T-cell (primary cell): ENCODE results near the gene PINLYP. TPM values are rescaled to one million over a fixed set of nuclear protein-coding genes. Genes with fewer than 3 reads are reported as not detected.

Source experiments
- ATAC-seq, 4 experiments: fragments of 200-7000 bp in 3 of 4; fragments of 150-1000 bp in 1 of 4; cut with Tn5 transposase; replicated peaks in 1 of 4; 1 replicate in 3 of 4; 2 replicates in 1 of 4; pipeline ENCODE4 v1.10.0; 2021; ENCODE audit warnings: moderate library complexity in 3 of 4, mild to moderate bottlenecking in 2 of 4, moderate number of reproducible peaks in 1 of 4
- CTCF ChIA-PET, 2 donors: fragments of 300-600 bp; sonication (Branson Sonifier 250); formaldehyde crosslinking; loops; one replicate each; lab custom pipeline; 2022; ENCODE audit warnings: antibody characterized with exemption in 2 of 2; lab: Charles Lee
- POLR2A ChIA-PET, 2 donors: fragments of 300-600 bp; sonication (Branson Sonifier 250); formaldehyde crosslinking; loops; one replicate each; lab custom pipeline; 2022; ENCODE audit warnings: antibody characterized with exemption in 2 of 2; lab: Charles Lee
- DNase-seq, 35 experiments: peaks; one replicate each; pipeline versions ENCODE4 v3.0.0 to v3.0.0-alpha.2; 2013 to 2023
- H3K27ac ChIP-seq: one replicate; pipeline ENCODE4 v1.5.1; 2013; ENCODE audit warnings: low read length
- H3K27me3 ChIP-seq, 2 experiments: replicated peaks in 1 of 2; 1 replicate in 1 of 2; 2 replicates in 1 of 2; pipeline versions ENCODE4 v1.6.1 to v1.7.0; 2013; ENCODE audit warnings: low read length in 1 of 2, mixed read lengths in 1 of 2; ENCODE audit not compliant: control insufficient read depth in 2 of 2, insufficient read depth in 2 of 2; ENCODE audit errors: extremely low read depth in 1 of 2
- H3K36me3 ChIP-seq, 2 donors: 1 replicate in 1 of 2; 2 replicates in 1 of 2; pipeline versions ENCODE4 v1.6.1 to v1.7.0; 2013; ENCODE audit warnings: low read length in 1 of 2; ENCODE audit not compliant: control insufficient read depth in 2 of 2, insufficient read depth in 1 of 2; ENCODE audit errors: extremely low read depth in 1 of 2
- H3K4me1 ChIP-seq, 2 experiments: 1 replicate in 1 of 2; 2 replicates in 1 of 2; pipeline versions ENCODE4 v1.6.1 to v1.7.0; 2013; ENCODE audit warnings: low read length in 2 of 2, mixed read lengths in 1 of 2; ENCODE audit not compliant: insufficient read depth in 2 of 2, control insufficient read depth in 1 of 2; ENCODE audit errors: extremely low read depth in 1 of 2
- H3K4me3 ChIP-seq, 2 donors: 1 replicate in 1 of 2; 2 replicates in 1 of 2; pipeline versions ENCODE4 v1.5.1 to v1.7.0; 2013; ENCODE audit warnings: mild to moderate bottlenecking in 2 of 2, low read length in 1 of 2, moderate library complexity in 1 of 2; ENCODE audit not compliant: control insufficient read depth in 1 of 2; ENCODE audit errors: extremely low read depth in 1 of 2
- H3K9me3 ChIP-seq: 2 replicates; pipeline ENCODE4 v1.7.0; 2013
- H3K27ac Mint-ChIP-seq, 2 donors: one replicate each; pipeline ENCODE4 v1.8.0; 2020 to 2021; ENCODE audit warnings: mild to moderate bottlenecking in 2 of 2, mixed read lengths in 2 of 2
- H3K27me3 Mint-ChIP-seq, 2 donors: one replicate each; pipeline ENCODE4 v1.8.0; 2021 to 2022; ENCODE audit warnings: mixed read lengths in 2 of 2
- H3K36me3 Mint-ChIP-seq: one replicate; pipeline ENCODE4 v1.8.0; 2021; ENCODE audit warnings: mixed read lengths
- H3K4me1 Mint-ChIP-seq, 3 donors: one replicate each; pipeline ENCODE4 v1.8.0; 2020 to 2022; ENCODE audit warnings: mixed read lengths in 3 of 3, mild to moderate bottlenecking in 1 of 3
- H3K4me3 Mint-ChIP-seq, 3 donors: one replicate each; pipeline ENCODE4 v1.8.0; 2020 to 2022; ENCODE audit warnings: mild to moderate bottlenecking in 3 of 3, mixed read lengths in 3 of 3, moderate library complexity in 3 of 3
- H3K9me3 Mint-ChIP-seq, 3 donors: one replicate each; pipeline ENCODE4 v1.8.0; 2020 to 2022; ENCODE audit warnings: mixed read lengths in 3 of 3
- WGBS: methylation state at CpG from one replicate; pipeline ENCODE4 v1.1.5; 2013; ENCODE audit warnings: missing lambda C conversion rate; ENCODE audit not compliant: insufficient coverage; 5-methylcytosine and 5-hydroxymethylcytosine counted together
- total RNA-seq, 35 experiments: library from RNA in 6 of 35; stranded (reverse) in 6 of 35; fragments of 120-200 nt in 1 of 35; gene quantifications; one replicate each; pipeline versions ENCODE4 v1.2.1 to v1.2.4 and lab custom pipeline; 2013 to 2026

PINLYP gene
- total RNA-seq, 5 donors from 2014 or later (not counting 1 experiment from before 2014, with no cell fraction given), result 0.28 to 2.5 (median 1.5) TPM

GRCh38 chr19:43609872-43610271, 34.3 kb downstream of the PINLYP start:
- no peaks in the 10 kb centered on the region for H3K9me3 ChIP-seq
- Mint-ChIP-seq H3K36me3 (peaks cover 39% of the 10 kb centered on the region), H3K9me3 (no peaks in the 10 kb centered on the region), H3K27ac (peak overlapping the region in 1 of 2 donors; percentile 61), H3K27me3 (no peaks in the 10 kb centered on the region), H3K4me3 (no peak overlapping the region), H3K4me1 (peaks cover 24 to 35% (median 26%) of the 10 kb centered on the region in 3 donors)
- H3K4me3 ChIP-seq, result no peak overlapping the region
- WGBS, result 90% methylated on average over 6 of the region's 7 CpGs
- no peaks in the 10 kb centered on the region for H3K27me3 ChIP-seq
- H3K36me3 ChIP-seq, result peaks cover 23 to 38% of the 10 kb centered on the region in 2 donors
- ATAC-seq (no peak), DNase-seq (no peak)
- H3K4me1 ChIP-seq, result peaks cover 0 to 4% of the 10 kb centered on the region in 2 experiments
- ChIA-PET POLR2A (no interaction called here), CTCF (interaction anchor here in 1 of 2 donors (0.7 kb wide), 1 partner anchor 55 kb away, joined by 4 read pairs; no protein-coding TSS in a partner anchor)
- no peak overlapping the region for H3K27ac ChIP-seq

- Mint-ChIP-seq H3K27me3 (no peaks in the 10 kb centered on the region), H3K4me1 (peaks cover 24 to 36% (median 27%) of the 10 kb centered on the region in 3 donors), H3K4me3 (no peak overlapping the region), H3K27ac (peak overlapping the region in 1 of 2 donors; percentile 57), H3K36me3 (peaks cover 39% of the 10 kb centered on the region), H3K9me3 (no peaks in the 10 kb centered on the region)
- WGBS, result 100% methylated on average over 1 of the region's 3 CpGs
- ChIA-PET CTCF (no interaction called here), POLR2A (no interaction called here)
- H3K27ac ChIP-seq, result no peak overlapping the region
- H3K36me3 ChIP-seq, result peaks cover 23 to 38% of the 10 kb centered on the region in 2 donors
- DNase-seq (no peak), ATAC-seq (no peak)
- peaks cover 0 to 4% of the 10 kb centered on the region in 2 experiments for H3K4me1 ChIP-seq
- H3K27me3 ChIP-seq, result no peaks in the 10 kb centered on the region
- H3K9me3 ChIP-seq, result no peaks in the 10 kb centered on the region
- no peak overlapping the region for H3K4me3 ChIP-seq
These were observed 34.9 kb downstream of the PINLYP start for GRCh38 chr19:43610493-43610892.

GRCh38 chr19:43611788-43612187, 36.2 kb downstream of the PINLYP start, which contains the start of gene SRRM5:
Gene SRRM5 (plus strand): TSS chr19:43612088. CDS start chr19:43612122, 34 bp downstream.
- Mint-ChIP-seq H3K4me1 (peaks cover 30 to 46% (median 30%) of the 10 kb centered on the region in 3 donors), H3K4me3 (no peak within 1 kb of the TSS), H3K36me3 (peaks cover 37% of the 10 kb centered on the region), H3K9me3 (no peaks in the 10 kb centered on the region), H3K27ac (no peak within 1 kb of the TSS), H3K27me3 (no peaks in the 10 kb centered on the region)
- DNase-seq, result no peak
- Histone ChIP-seq H3K27me3 (no peaks in the 10 kb centered on the region), H3K4me1 (peaks cover 0 to 4% of the 10 kb centered on the region in 2 experiments), H3K36me3 (peaks cover 23 to 34% of the 10 kb centered on the region in 2 donors), H3K4me3 (no peak within 1 kb of the TSS), H3K27ac (no peak within 1 kb of the TSS), H3K9me3 (no peaks in the 10 kb centered on the region)
- 100% methylated on average over 3 of the region's 3 CpGs for WGBS
- ATAC-seq, result no peak
- ChIA-PET POLR2A (no interaction called here), CTCF (no interaction called here)

GRCh38 chr19:43612374-43612773, 36.8 kb downstream of the PINLYP start:
- H3K27me3 Mint-ChIP-seq, result no peaks in the 10 kb centered on the region
- 98% methylated on average over 8 of the region's 12 CpGs for WGBS
- no peak overlapping the region for H3K4me3 Mint-ChIP-seq
- H3K4me1 Mint-ChIP-seq, result peaks cover 28 to 48% (median 29%) of the 10 kb centered on the region in 3 donors
- no peak for DNase-seq
- Histone ChIP-seq H3K4me3 (no peak overlapping the region), H3K36me3 (peaks cover 23 to 34% of the 10 kb centered on the region in 2 donors), H3K9me3 (no peaks in the 10 kb centered on the region), H3K27ac (no peak overlapping the region), H3K4me1 (peaks cover 0 to 4% of the 10 kb centered on the region in 2 experiments), H3K27me3 (no peaks in the 10 kb centered on the region)
- H3K36me3 Mint-ChIP-seq, result peaks cover 33% of the 10 kb centered on the region
- H3K9me3 Mint-ChIP-seq, result no peaks in the 10 kb centered on the region
- ChIA-PET CTCF (no interaction called here), POLR2A (no interaction called here)
- ATAC-seq, result no peak
- no peak overlapping the region for H3K27ac Mint-ChIP-seq

- ATAC-seq (no peak), DNase-seq (no peak)
- Histone ChIP-seq H3K9me3 (no peaks in the 10 kb centered on the region), H3K4me1 (peaks cover 9 to 27% of the 10 kb centered on the region in 2 experiments), H3K27ac (no peak overlapping the region), H3K36me3 (peaks cover 20 to 26% of the 10 kb centered on the region in 2 donors), H3K27me3 (no peaks in the 10 kb centered on the region), H3K4me3 (no peak overlapping the region)
- Mint-ChIP-seq H3K27ac (peak overlapping the region in 1 of 2 donors; percentile 61), H3K36me3 (peaks cover 25% of the 10 kb centered on the region), H3K27me3 (no peaks in the 10 kb centered on the region), H3K4me3 (no peak overlapping the region), H3K4me1 (peaks cover 37 to 56% (median 41%) of the 10 kb centered on the region in 3 donors), H3K9me3 (no peaks in the 10 kb centered on the region)
- POLR2A ChIA-PET, result interaction anchor here (0.6 kb wide), 2 partner anchors 59 to 72 kb away, joined by 3 to 6 read pairs; no protein-coding TSS in a partner anchor
- CTCF ChIA-PET, result interaction anchor here in 1 of 2 donors (0.6 to 0.7 kb wide), 2 partner anchors 16 to 122 kb away, joined by 3 to 7 read pairs; no protein-coding TSS in a partner anchor
- WGBS, result no CpG with 5 or more reads among the region's 1 CpG
These were observed 40.7 kb downstream of the PINLYP start for GRCh38 chr19:43616306-43616705.

GRCh38 chr19:43616954-43617353, 41.4 kb downstream of the PINLYP start:
- peaks cover 9 to 25% of the 10 kb centered on the region in 2 experiments for H3K4me1 ChIP-seq
- H3K27ac ChIP-seq, result no peak overlapping the region
- CTCF ChIA-PET, result interaction anchor here in 1 of 2 donors (0.8 kb wide), 1 partner anchor 62 kb away, joined by 5 read pairs; no protein-coding TSS in a partner anchor
- no peak for ATAC-seq
- 76% methylated on average over 3 of the region's 6 CpGs for WGBS
- H3K9me3 ChIP-seq, result no peaks in the 10 kb centered on the region
- no peaks in the 10 kb centered on the region for H3K27me3 ChIP-seq
- no peaks in the 10 kb centered on the region for H3K27me3 Mint-ChIP-seq
- POLR2A ChIA-PET, result no interaction called here
- peak overlapping the region in 1 of 3 donors; percentile 9 for H3K4me3 Mint-ChIP-seq
- H3K4me3 ChIP-seq, result no peak overlapping the region
- H3K27ac Mint-ChIP-seq, result no peak overlapping the region
- peaks cover 17 to 21% of the 10 kb centered on the region in 2 donors for H3K36me3 ChIP-seq
- DNase-seq, result no peak
- no peaks in the 10 kb centered on the region for H3K9me3 Mint-ChIP-seq
- peaks cover 37 to 58% (median 43%) of the 10 kb centered on the region in 3 donors for H3K4me1 Mint-ChIP-seq
- H3K36me3 Mint-ChIP-seq, result peaks cover 22% of the 10 kb centered on the region
